Lung (tissue), 12 donors: ENCODE data around the gene GREB1L. TPM values are rescaled to one million over a fixed set of nuclear protein-coding genes. Genes with fewer than 3 reads are reported as not detected.

Experiments used
- ATAC-seq: fragments of 200-7000 bp; cut with Tn5 transposase; one replicate; pipeline ENCODE4 v1.9.1; 2020; ENCODE audit warnings: moderate number of reproducible peaks; ENCODE audit not compliant: insufficient read depth, low FRiP score
- DNase-seq, 3 donors: peaks; one replicate each; pipeline ENCODE4 v3.0.0-alpha.2; 2013 to 2017
- H3K27ac ChIP-seq, 2 donors: one replicate each; pipeline ENCODE4 v1.5.1; 2013; ENCODE audit warnings: mild to moderate bottlenecking in 2 of 2, moderate library complexity in 2 of 2, control low read depth in 1 of 2, inconsistent platforms in 1 of 2, low read depth in 1 of 2, low read length in 1 of 2
- H3K27me3 ChIP-seq, 3 donors: one replicate each; pipeline ENCODE4 v1.5.1; 2013; ENCODE audit warnings: low read length in 2 of 3; ENCODE audit not compliant: control insufficient read depth in 3 of 3, insufficient read depth in 3 of 3
- H3K36me3 ChIP-seq, 4 donors: one replicate each; pipeline ENCODE4 v1.5.1; 2013; ENCODE audit warnings: low read length in 4 of 4, mild to moderate bottlenecking in 1 of 4, moderate library complexity in 1 of 4; ENCODE audit not compliant: control insufficient read depth in 4 of 4, insufficient read depth in 4 of 4
- H3K4me1 ChIP-seq, 5 donors: one replicate each; pipeline ENCODE4 v1.5.1; 2013; ENCODE audit warnings: low read length in 5 of 5, mild to moderate bottlenecking in 2 of 5, moderate library complexity in 1 of 5; ENCODE audit not compliant: control insufficient read depth in 5 of 5, insufficient read depth in 5 of 5
- H3K4me3 ChIP-seq: one replicate; pipeline ENCODE4 v1.5.1; 2013; ENCODE audit warnings: mild to moderate bottlenecking, control low read depth, moderate library complexity
- H3K9ac ChIP-seq, 2 donors: one replicate each; pipeline ENCODE4 v1.5.1; 2013; ENCODE audit warnings: low read length in 2 of 2, control low read depth in 1 of 2; ENCODE audit not compliant: insufficient read depth in 1 of 2
- H3K9me3 ChIP-seq, 4 donors: one replicate each; pipeline ENCODE4 v1.5.1; 2013; ENCODE audit warnings: low read length in 3 of 4, mild to moderate bottlenecking in 1 of 4, moderate library complexity in 1 of 4; ENCODE audit not compliant: control insufficient read depth in 4 of 4, insufficient read depth in 3 of 4
- CTCF ChIP-seq: IDR thresholded peaks from 2 replicates; pipeline ENCODE4 v1.5.1; 2012; ENCODE audit warnings: mild to moderate bottlenecking; ENCODE audit errors: control extremely low read depth, extremely low read depth
- WGBS, 2 donors: extraction: QIAGEN DNeasy Blood & Tissue Kit; methylation state at CpG; one replicate each; pipeline ENCODE4 v1.1.7; 2013; 5-methylcytosine and 5-hydroxymethylcytosine counted together
- polyA plus RNA-seq, 2 donors: library from polyadenylated mRNA; stranded (reverse); fragments of 200-250 nt; gene quantifications; one replicate each; pipeline ENCODE4 v1.2.1, GENCODE V29; 2013
- total RNA-seq, 2 donors: library from RNA; depleted of rRNA in 1 of 2; stranded (reverse); fragments of >200 nt in 1 of 2; gene quantifications; one replicate each; pipeline ENCODE4 v1.2.1, GENCODE V29; 2014 to 2021
- donor health status: control.
- donor health status: control.
- donor health status: Bipolar disorder and iron deficiency.
- donor health status: healthy.
- donor health status: DM: yes; HTN: yes; CAD: no.

Gene GREB1L
- total and polyA plus RNA-seq, 4 donors: 0.08 to 1.2 (median 0.41) TPM

GRCh38 chr18:21534327-21534726 is 292.3 kb downstream of the GREB1L start:
- H3K9ac ChIP-seq: no peak overlapping the region
- no peaks in the 10 kb centered on the region for H3K27me3 ChIP-seq
- no peaks in the 10 kb centered on the region for H3K9me3 ChIP-seq
- ATAC-seq (no peak), DNase-seq (no peak)
- peaks cover 0 to 2% (median 0%) of the 10 kb centered on the region in 5 donors for H3K4me1 ChIP-seq
- no peak overlapping the region for H3K4me3 ChIP-seq
- H3K27ac ChIP-seq: no peak overlapping the region
- TF ChIP-seq CTCF: no peak
- whole genome bisulfite sequencing, 2 donors: 56 to 65% methylated on average over 1 of the region's 1 CpG
- peaks cover 7 to 24% (median 16%) of the 10 kb centered on the region in 4 donors for H3K36me3 ChIP-seq

- peaks cover 7 to 19% (median 12%) of the 10 kb centered on the region in 4 donors for H3K36me3 ChIP-seq
- H3K9ac ChIP-seq: no peak overlapping the region
- WGBS, 2 donors: 94 to 96% methylated on average over 3 of the region's 3 CpGs
- H3K27ac ChIP-seq: no peak overlapping the region
- peaks cover 0 to 2% (median 0%) of the 10 kb centered on the region in 5 donors for H3K4me1 ChIP-seq
- no peak for ATAC-seq
- no peaks in the 10 kb centered on the region for H3K9me3 ChIP-seq
- DNase-seq: no peak
- H3K4me3 ChIP-seq: no peak overlapping the region
- H3K27me3 ChIP-seq: no peaks in the 10 kb centered on the region
- TF ChIP-seq CTCF: no peak
These were observed 296.2 kb downstream of the GREB1L start for GRCh38 chr18:21538230-21538629.

- DNase-seq: no peak
- Histone ChIP-seq H3K4me3 (no peak overlapping the region), H3K27ac (no peak overlapping the region), H3K36me3 (peaks cover 5 to 14% (median 9%) of the 10 kb centered on the region in 4 donors), H3K4me1 (peaks cover 0 to 2% (median 0%) of the 10 kb centered on the region in 5 donors), H3K9ac (no peak overlapping the region), H3K27me3 (no peaks in the 10 kb centered on the region), H3K9me3 (no peaks in the 10 kb centered on the region)
- no peak for TF ChIP-seq CTCF
- ATAC-seq: no peak
- 97% methylated on average over 5 of the region's 5 CpGs for whole genome bisulfite sequencing, 2 donors
These were observed 304.4 kb downstream of the GREB1L start for GRCh38 chr18:21546423-21546822.

GRCh38 chr18:21548647-21549046 is 306.6 kb downstream of the GREB1L start:
- no peaks in the 10 kb centered on the region for H3K27me3 ChIP-seq
- DNase-seq: no peak
- no peak overlapping the region for H3K4me3 ChIP-seq
- 99 to 100% methylated on average over 2 of the region's 2 CpGs for WGBS, 2 donors
- no peaks in the 10 kb centered on the region for H3K9me3 ChIP-seq
- ATAC-seq: no peak
- no peak overlapping the region for H3K9ac ChIP-seq
- H3K4me1 ChIP-seq: peaks cover 0 to 2% (median 0%) of the 10 kb centered on the region in 5 donors
- peaks cover 5 to 14% (median 9%) of the 10 kb centered on the region in 4 donors for H3K36me3 ChIP-seq
- no peak for TF ChIP-seq CTCF
- H3K27ac ChIP-seq: no peak overlapping the region
